TTC549 (cell line): ENCODE measurements around the gene ERCC2.
"Not testable (repeated sequence)": the region's sequence is repeated elsewhere in the genome, so short reads cannot be mapped to it uniquely, and the experiment has no call there.

Experiments
- FAIRE-seq: peaks from 2 replicates; lab custom pipeline; 2012; peaks lifted over from hg19 to GRCh38; lab: Jason Lieb, UNC

ERCC2 gene

DNA sequence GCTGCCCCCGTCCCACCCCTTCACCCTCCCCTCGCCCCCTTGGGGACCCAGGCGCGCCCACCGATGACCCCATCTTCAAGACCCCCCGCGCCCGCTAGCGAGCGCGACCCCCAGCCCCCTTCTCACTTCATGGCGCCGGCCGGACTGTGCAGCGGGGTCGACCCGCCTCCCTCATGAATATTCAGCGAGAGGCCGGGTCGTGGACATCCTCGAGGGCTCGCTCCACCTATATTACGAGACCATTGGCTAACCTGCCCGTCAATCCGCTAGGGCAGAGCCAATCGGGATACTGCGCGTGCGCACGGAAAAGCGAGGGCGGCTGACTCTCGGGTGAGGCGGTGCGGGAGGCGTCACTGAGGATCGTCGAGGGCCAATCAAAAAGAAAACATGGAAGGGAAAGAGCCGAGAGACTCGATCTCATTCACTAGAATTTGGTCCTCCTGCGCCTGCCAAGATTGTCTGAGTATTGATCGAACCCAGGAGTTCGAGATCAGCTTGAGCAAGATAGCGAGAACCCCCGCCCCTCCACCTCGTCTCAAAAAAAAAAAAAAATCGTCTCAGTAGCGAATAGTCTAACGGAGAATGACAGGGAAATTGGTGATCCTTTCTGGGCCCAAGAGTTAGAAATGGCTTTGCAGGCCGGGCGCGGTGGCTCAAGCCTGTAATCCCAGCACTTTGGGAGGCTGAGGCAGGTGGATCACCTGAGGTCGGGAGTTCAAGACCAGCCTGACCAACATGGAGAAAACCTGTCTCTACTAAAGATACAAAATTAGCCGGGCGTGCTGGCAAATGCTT lies at the start of gene ERCC2:
ERCC2 (minus strand) TSS at position 164 of the 795 bp plus-strand sequence; CDS start at position 131, 33 bp downstream.
- FAIRE-seq, result peak; percentile 76

DNA sequence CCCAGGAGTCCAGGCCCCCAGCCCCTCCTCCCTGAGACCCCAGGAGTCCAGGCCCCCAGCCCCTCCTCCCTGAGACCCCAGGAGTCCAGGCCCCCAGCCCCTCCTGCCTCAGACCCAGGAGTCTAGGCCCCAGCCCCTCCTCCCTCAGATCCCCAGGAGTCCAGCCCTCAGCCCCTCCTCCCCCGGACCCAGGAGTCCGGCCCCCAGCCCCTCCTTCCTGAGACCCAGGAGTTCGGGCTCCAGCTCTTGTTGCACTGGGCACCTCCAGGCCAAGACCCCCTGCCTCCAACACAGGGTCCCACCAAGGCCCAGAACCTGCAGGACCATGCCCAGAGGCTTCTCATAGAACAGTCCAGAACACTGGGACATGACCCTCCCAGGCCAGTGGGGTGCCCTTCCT lies 49.5 kb upstream of the ERCC2 start:
- no peak for FAIRE-seq

DNA sequence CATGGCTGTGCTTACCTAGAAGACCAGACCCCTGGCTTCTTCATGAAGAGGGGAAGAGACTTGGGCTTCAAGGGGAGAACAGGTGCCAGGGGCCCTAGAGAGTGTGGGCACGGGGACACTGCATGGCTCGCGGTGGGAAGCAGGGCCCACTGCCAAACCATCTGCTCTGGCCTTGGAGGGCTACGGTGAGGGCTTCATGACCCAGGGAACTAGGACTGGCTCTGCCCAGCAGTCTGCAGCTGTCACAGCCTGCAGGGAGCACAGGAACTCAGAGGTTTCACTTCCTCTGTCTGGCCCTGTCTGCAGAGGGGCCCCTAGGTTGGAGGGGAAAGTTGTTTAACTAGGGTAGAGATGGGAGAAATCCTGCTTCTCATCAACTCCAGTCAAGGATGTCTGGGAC lies 49.0 kb upstream of the ERCC2 start:
- FAIRE-seq, result no peak

DNA sequence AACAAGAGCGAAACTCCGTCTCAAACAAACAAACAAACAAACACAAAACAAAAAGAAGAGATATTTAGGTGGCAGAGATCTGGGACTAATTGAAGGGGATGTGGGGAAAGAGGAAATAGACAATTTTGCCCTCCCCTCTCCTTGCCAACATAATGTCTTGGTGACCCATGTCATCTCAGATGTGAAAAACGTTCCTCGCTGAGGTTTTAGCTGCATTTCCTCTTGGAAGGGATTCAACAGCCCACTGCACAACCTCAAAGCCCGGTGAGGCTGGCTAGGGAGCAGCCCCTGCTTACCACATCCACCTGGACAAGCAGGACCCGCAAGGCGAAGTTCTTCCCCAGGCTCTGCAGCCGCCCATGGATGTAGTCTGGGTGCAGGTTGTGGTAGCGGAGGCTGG lies 48.4 kb upstream of the ERCC2 start:
- FAIRE-seq, result no peak

DNA sequence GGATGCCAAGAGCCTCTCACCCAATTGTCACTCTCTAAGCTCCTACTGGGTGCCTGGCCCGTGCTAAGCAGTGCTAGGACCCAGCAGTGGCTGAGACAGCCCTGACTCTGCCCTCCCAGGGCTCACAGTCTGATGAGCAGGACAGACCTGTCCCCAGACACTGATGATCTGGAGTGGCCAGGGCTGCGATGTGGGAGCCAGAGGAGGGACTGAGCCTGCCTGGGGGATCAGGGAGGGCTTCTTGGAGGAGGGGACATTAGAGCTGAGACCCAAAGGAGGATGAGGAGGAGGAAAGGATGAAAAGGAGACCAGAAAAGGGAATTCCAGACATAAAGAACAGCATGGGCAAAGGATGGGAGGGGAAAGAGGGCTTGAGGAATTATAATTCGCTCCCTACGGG lies 46.8 kb upstream of the ERCC2 start:
- no peak for FAIRE-seq

DNA sequence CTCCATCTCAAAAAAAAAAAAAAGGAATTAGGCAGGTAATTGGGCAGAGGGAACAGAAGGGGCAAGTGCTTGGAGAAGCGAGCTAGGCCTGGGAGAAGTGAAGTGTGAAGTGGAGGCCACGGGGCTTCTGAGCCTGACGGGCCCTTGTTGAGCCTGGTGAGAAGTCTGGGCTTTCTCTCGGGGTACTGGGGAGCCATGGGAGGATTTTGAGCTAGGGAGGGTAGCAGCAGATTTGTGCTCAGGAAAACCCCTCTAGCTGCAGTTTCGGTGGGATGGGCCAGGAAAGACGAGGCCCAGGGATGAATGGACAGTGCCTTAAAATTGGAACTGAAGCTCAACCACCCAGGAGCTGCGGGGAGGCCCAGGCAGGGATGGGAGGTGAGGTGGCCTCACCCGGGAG lies 44.1 kb upstream of the ERCC2 start:
- FAIRE-seq, result no peak

DNA sequence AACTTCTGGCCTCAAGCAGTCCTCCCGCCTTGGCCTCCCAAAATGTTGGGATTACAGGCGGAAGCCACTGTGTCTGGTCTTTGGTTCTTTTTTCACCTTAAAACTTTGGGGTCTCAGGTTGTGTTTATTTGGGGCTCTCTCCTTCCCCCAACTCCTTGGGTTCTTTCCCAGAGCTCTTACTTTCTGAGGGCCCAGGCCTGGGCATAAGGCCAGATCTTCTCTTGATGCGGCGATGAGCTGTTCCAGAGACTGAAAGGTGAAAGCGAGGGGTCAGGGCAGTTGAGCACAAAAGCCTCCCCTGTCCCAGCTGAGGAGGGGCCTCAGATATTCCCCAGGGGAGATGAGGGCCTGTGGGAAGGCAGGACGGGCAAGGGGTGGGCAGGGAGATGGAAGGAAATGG lies 43.1 kb upstream of the ERCC2 start:
- FAIRE-seq, result no peak

DNA sequence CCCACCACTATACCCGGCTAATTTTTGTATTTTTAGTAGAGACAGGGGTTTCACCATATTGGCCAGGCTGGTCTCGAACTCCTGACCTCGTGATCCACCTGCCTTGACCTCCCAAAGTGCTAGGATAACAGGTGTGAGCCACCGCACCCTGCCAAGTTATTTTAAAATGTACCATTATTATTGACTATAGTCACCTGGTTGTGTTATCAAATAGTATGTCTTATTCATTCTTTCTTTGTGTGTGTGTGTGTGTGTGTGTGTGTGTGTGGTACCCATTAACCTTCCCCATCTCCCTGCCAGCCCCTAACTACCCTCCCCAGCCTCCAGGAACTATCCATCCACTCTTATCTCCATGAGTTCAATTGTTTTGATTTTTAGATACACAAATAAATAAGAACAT lies 40.0 kb upstream of the ERCC2 start:
- not testable (repeated sequence) for FAIRE-seq

DNA sequence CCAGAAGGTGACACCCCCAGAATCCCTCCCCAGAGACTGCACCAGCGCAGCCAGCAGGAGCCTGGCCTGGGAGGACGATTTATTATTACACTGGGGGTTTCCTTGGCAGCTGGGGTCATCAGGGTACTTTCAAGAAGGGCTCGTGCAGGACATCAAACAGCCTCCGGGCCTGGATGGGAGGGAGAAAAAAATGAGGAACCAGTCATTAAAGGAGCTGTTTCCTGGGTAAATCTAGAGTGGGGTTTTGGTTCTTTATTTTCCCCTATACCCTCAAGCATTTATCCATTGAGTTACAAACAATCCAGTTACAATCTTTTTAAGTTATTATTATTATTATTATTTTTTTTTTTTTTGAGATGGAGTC lies 39.2 kb upstream of the ERCC2 start:
- no peak for FAIRE-seq

DNA sequence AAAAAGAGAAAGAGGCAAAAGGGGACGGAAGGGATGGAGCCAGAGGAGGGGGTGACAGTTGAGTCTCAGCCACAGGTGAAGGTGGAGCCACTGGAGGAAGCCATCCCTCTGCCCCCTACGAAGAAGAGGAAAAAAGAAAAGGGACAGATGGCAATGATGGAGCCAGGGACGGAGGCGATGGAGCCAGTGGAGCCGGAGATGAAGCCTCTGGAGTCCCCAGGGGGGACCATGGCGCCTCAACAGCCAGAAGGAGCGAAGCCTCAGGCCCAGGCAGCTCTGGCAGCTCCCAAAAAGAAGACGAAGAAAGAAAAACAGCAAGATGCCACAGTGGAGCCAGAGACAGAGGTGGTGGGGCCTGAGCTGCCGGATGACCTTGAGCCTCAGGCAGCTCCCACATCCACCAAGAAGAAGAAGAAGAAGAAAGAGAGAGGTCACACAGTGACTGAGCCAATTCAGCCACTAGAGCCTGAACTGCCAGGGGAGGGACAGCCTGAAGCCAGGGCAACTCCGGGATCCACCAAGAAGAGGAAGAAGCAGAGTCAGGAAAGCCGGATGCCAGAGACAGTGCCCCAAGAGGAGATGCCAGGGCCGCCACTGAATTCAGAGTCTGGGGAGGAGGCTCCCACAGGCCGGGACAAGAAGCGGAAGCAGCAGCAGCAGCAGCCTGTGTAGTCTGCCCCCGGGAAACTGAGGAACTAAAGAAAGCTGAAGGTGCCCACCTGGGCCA lies 38.6 kb upstream of the ERCC2 start:
- no peak for FAIRE-seq

DNA sequence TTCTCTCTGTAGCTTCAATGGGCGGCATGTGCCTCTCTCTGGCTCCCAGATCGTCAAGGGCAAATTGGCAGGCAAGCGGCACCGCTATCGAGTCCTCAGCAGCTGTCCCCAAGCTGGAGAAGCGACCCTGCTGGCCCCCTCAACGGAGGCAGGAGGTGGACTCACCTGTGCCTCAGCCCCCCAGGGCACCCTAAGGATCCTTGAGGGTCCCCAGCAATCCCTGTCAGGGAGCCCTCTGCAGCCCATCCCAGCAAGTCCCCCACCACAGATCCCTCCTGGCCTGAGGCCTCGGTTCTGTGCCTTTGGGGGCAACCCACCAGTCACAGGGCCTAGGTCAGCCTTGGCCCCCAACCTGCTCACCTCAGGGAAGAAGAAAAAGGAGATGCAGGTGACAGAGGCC lies 37.7 kb upstream of the ERCC2 start:
- no peak for FAIRE-seq

DNA sequence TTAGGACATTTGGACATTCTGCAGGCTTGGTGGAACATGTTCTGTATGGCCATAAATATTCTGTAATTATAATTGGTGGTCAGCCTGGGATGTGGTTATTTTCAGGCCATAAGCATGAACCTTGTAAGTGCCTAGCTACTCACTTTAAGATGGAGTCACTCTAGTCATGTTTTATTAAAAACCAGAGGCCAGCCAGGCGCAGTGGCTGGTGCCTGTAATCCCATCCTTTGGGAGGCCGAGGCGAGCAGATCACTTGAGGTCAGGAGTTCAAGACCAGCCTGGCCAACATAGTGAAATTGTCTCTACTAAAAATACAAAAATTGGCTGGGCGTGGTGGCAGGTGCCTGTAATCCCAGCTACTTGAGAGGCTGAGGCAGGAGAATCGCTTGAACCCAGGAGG lies 37.2 kb upstream of the ERCC2 start:
- not testable (repeated sequence) for FAIRE-seq

DNA sequence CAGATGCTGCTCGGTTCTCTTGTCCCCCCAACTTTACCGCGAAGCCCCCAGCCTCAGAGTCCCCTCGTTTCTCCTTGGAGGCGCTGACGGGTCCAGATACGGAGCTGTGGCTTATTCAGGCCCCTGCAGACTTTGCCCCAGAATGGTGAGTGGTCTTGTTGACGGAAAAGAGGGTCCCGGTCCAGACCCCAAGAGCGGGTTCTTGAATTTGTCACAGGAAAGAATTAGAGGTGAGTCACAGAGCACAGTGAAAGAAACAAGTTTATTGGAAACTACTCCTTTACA lies 36.7 kb upstream of the ERCC2 start:
- no peak for FAIRE-seq

DNA sequence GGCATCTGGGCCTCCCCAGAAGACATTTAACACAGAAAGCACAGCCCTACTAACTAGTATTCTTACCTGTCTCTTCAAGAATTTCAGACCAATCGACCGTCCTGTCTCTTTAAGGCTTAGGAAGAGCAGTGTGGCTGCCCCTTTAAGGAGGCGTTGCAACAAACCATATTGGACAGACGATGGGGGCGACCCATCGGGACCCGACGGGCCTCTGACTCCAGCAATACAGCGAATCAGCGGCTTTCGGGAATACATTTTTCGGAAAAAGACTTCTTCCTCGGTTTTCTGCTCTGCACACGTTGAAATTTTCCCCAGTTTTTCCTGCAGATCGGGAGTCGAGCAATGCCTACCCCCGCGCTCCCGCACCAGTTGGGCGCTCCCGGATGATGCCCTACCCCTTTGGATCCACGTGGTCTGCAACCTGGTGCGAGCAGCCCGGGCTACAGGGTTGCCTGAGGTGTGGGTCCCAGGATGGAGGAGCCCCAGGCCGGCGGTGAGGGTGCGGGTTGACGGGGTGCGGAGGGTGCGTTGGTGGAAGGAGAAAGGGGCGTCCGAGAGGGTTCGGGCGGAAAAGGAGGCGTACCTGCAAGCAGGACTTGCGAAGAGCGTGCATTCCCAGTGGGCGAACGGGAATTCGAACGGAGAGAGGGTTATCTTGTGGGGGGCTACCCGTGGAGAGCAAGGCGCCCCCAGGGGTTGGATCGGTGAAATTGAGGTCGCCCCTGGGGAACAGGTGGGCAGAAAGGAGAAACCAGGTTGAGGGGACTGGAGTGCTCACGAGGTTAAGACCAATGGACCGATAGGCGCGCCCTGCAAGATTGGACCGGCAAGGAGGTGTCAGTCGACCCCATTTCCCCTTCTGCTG lies 36.1 kb upstream of the ERCC2 start, which contains the start of gene POLR1G:
POLR1G (plus strand) TSS at position 419 of the 865 bp plus-strand sequence; CDS start at position 472, 53 bp downstream.
- FAIRE-seq, result no peak

DNA sequence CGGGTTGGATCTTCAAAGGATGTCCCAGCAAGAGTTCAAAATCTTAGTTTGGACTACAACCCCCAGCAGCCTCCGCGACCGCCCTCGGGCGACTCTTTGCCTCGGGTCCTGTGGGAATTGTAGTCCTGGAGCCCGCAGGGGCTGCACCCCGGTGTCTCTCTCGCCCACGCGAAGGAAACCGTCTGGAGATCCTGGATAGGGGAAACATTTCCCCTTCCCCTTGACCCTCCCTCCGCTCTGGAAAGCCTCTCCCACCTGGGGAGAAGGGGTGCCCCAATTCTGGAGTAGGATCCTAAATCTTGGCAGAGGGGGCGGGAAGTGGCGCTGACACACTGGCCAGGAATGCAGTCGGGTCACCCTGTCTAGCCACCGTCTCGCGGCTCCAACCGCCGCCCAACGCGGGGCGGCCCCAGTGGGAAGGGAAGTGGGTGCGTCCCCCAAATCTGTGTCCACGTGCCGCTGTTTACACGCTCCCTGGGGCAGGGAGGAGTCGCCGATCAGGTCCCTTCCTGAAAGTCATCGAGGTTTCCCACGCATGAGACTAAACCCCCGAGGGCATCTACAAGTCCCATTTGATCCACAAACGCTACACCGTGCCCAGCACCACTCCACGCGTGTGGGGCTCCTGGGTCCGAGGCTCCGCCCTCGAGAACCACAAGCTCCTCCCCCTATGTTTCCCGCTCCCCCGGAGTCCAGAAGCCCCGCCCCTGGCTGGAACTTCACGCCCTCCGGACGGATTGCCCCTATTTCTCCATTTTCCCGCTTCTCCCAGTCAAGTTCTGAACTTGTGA lies 35.3 kb upstream of the ERCC2 start:
- FAIRE-seq, result no peak

DNA sequence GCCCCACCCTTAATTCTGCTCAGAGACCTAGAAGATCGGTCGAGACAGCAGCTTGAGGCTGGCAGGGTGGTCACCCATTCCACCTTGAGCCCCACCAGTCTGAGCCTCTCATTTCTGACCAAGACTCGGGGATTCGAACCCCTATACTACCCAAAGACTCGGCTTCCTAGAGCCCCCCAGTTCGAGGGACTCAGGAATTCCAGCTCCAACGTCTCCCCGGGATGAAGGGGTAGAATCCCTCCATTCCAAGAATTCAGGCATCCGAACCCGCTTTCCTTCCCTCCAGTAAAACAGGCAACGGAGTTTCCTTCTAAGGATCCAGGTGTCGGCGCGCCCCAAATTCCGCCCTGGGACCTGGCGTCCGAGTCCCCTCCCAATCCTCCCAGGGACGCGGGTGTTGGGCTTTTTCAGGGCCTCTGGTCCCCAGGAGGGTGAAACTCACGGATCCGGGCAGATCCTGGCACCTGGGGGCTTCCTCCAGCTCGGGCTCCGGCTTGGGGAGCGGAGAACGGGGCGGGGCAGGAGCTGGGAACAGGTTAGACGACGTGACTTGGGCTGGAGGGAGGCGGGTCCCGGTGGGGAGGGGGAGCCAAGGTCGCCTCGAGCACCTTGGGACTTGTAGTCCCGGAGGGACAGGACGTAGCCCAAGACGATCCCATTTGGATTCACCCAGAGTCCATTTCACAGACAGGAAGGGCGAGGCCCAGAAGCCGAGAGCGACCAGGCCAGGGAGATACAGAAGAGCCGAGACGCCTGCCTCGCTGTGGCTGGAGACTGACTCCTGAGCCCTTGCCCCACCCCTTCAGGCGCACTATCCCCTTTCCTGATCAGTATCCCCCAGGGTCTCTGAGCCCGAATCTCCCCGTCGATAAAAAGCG lies 34.4 kb upstream of the ERCC2 start, which contains the start of gene PPP1R13L:
PPP1R13L (minus strand) TSS at position 513 of the 878 bp plus-strand sequence. CDS start 6,751 bp downstream, outside the sequence.
- no peak for FAIRE-seq

DNA sequence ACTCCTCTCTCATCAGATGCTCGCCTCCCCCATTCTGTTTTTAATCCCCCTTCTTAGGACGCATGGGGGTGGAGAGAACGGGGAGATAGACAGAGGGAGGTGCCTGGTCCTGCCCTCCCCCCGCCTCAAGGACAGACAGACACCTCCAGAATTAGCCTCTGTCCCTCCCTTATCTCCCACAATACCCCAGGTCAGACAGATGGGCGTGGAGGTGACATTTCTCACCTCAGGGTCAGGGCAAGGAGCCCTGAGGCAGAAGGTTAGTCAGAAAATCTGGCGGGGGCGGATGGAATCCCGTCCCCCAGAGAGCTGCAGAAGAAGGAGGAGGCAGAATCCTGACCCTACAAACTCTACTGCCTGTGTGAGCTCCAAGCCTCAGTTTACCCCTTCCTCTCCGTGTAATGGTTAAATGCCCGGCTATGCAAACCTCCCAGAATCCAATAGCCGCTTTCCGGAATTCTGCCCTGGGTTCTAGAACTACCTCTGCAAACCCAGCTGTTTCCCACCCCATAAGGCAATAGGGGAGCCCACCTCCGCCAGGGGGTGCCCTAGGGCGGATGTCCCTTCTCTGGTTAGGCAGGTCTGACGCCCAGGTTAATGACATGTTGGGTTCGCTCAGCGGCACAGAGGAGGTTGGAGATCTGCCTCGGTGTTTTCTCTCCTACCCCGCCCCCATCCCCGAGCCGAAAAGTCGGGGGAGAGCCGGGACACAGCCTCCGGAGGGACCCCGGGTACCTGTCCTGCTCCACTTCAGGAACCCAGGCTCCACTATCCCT lies 33.6 kb upstream of the ERCC2 start:
- no peak for FAIRE-seq

DNA sequence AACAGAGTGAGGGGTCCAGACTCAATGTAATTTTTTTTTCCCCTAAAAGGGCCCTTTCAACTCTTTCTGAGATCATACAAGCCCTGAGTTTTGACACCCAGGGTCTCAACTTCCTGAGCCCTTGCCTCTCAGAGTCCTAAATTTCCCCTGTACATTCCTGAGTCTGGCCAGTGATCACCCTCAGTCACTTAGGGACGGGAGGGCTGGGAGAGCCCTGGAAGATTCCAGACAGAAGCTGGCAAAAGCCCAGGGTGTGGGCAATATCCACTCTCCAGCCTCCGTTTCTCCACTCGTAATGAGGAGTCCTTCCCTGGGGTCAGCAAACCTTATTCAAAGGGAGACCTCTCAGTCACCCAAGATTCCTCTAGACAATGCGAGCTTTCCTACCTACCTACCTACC lies 32.9 kb upstream of the ERCC2 start:
- no peak for FAIRE-seq

DNA sequence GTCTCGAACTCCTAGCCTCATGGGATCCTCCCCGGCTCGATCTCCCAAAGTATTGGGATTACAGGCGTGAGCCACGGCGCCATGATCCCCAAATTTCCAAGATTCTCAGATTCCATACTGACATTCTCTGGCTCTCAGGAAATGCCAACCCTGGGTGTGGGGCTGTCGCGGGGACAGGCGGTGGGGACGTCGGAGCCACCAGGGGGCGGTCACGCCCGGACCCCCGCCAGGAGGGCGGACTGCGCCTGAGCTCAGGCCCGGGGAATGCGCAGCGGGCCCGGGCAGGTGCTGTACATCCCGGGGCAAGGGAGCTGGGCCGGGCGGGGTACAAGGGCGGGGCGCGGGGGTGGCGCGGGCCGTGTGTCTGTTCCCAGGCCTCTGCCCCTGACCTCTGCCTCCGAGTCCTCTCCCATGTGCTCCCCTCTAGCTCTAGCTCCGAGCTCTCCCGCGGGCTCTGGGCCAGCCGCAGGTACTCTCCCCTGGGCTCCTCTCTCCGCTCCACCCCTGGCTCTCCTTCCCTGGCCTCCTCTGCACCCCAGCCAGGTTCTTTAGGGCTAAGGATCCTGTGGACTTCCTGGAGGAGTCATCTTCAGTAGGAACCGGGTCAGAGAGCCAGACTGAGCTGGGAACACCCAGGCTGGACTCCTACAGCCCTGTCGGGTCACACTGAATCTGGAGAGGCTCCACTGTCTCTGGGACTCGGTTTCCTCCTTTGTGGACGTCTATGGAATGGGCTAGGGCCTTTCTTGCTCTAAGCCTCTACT lies 32.1 kb upstream of the ERCC2 start:
- FAIRE-seq, result no peak
